OCI-LY7 (cell line): ENCODE results near the gene EEF1AKMT2. TPM values are rescaled to one million over a fixed set of nuclear protein-coding genes. Genes with fewer than 3 reads are reported as not detected.

Experiments
- BruUV-seq: library from RNA; stranded (reverse); fragments of 400-500 nt; replicated peaks from 2 replicates; lab custom pipeline; 2021; lab: Mats Ljungman, UMichigan
- CTCF ChIA-PET: fragments of 300-600 bp; sonication (Branson Sonifier 250); formaldehyde crosslinking; loops from one replicate; lab custom pipeline; 2022; ENCODE audit warnings: antibody characterized with exemption; ENCODE audit not compliant: unreplicated experiment; lab: Charles Lee
- POLR2A ChIA-PET: fragments of 300-600 bp; sonication (Branson Sonifier 250); formaldehyde crosslinking; loops from one replicate; lab custom pipeline; 2022; ENCODE audit warnings: antibody characterized with exemption; lab: Charles Lee
- DNase-seq: peaks from one replicate; pipeline ENCODE4 v3.0.0-alpha.2; 2015; ENCODE audit warnings: low spot score
- H2AFZ ChIP-seq: fragments of 200-600 bp; sonication (generic), shearing (Covaris generic); 2 replicates; pipeline ENCODE4 v1.6.1; 2014; ENCODE audit warnings: mild to moderate bottlenecking, antibody characterized with exemption, low read length, moderate library complexity
- H3K27ac ChIP-seq: fragments of 200-600 bp; sonication (generic); 2 replicates; pipeline ENCODE4 v1.5.1; 2014; ENCODE audit warnings: mixed run types, low read depth, mild to moderate bottlenecking, moderate library complexity, low read length, inconsistent platforms; ENCODE audit not compliant: poor library complexity, severe bottlenecking
- H3K36me3 ChIP-seq: fragments of 200-600 bp; sonication (generic); 2 replicates; pipeline ENCODE4 v1.6.1; 2014; ENCODE audit warnings: mild to moderate bottlenecking, antibody characterized with exemption, low read length, moderate library complexity, mixed read lengths; ENCODE audit not compliant: insufficient read depth
- H3K4me1 ChIP-seq: fragments of 200-600 bp; sonication (generic); 2 replicates; pipeline ENCODE4 v1.5.1; 2014; ENCODE audit warnings: mild to moderate bottlenecking, low read length; ENCODE audit not compliant: insufficient read depth, poor library complexity, severe bottlenecking
- H3K4me2 ChIP-seq: fragments of 200-600 bp; sonication (generic); 2 replicates; pipeline ENCODE4 v1.6.1; 2014; ENCODE audit warnings: mild to moderate bottlenecking, low read length
- H3K4me3 ChIP-seq: fragments of 200-600 bp; sonication (generic); 2 replicates; pipeline ENCODE4 v1.5.1; 2014; ENCODE audit warnings: mild to moderate bottlenecking, low read depth, low read length; ENCODE audit not compliant: poor library complexity, severe bottlenecking
- H3K79me2 ChIP-seq: fragments of 200-600 bp; sonication (generic); 2 replicates; pipeline ENCODE4 v1.6.1; 2016; ENCODE audit warnings: low read depth, mild to moderate bottlenecking, low read length, moderate library complexity, mixed read lengths; ENCODE audit not compliant: insufficient read depth
- H3K9me2 ChIP-seq: fragments of 200-600 bp; sonication (generic); 2 replicates; pipeline ENCODE4 v1.6.1; 2016; ENCODE audit warnings: mild to moderate bottlenecking, low read length, mixed read lengths; ENCODE audit not compliant: insufficient read depth
- H3K9me3 ChIP-seq: fragments of 200-600 bp; sonication (generic); 2 replicates; pipeline ENCODE4 v1.6.1; 2014; ENCODE audit warnings: mild to moderate bottlenecking, mixed run types, low read length, mixed read lengths
- H4K20me1 ChIP-seq: fragments of 200-600 bp; sonication (generic); 2 replicates; pipeline ENCODE4 v1.6.1; 2014; ENCODE audit warnings: mild to moderate bottlenecking, antibody characterized with exemption, low read length, moderate library complexity, mixed read lengths; ENCODE audit not compliant: insufficient read depth
- EZH2phosphoT487 ChIP-seq: fragments of 200-600 bp; sonication (generic); IDR thresholded peaks from 2 replicates; pipeline ENCODE4 v1.6.1; 2018; ENCODE audit warnings: low read depth, borderline replicate concordance, mild to moderate bottlenecking, mixed run types, antibody characterized with exemption, low read length, moderate library complexity, mixed read lengths
- intact Hi-C: fragments of 100-400 bp; cut with micrococcal nuclease; formaldehyde crosslinking; loops from one replicate; pipeline ENCODE4 v1.10.0; 2022; ENCODE audit not compliant: unreplicated experiment
- total RNA-seq, 2 experiments: library from RNA; depleted of rRNA in 1 of 2; stranded (reverse); fragments of >200 nt in 1 of 2; shearing (Covaris generic) in 1 of 2; gene quantifications; 2 replicates each; pipeline ENCODE4 v1.2.3, GENCODE V29; 2014 to 2022
- TF ChIP-seq, protein P1 (sequence below): fragments of 200-600 bp; sonication (generic); conservative IDR thresholded peaks from 2 replicates; pipeline ENCODE4 v1.5.1; 2014; ENCODE audit warnings: mild to moderate bottlenecking, antibody characterized with exemption, low read length, moderate library complexity, mixed read lengths

The EEF1AKMT2 gene
- total RNA-seq, 2 experiments from 2014 or later: 32.4 to 37.7 TPM

DNA sequence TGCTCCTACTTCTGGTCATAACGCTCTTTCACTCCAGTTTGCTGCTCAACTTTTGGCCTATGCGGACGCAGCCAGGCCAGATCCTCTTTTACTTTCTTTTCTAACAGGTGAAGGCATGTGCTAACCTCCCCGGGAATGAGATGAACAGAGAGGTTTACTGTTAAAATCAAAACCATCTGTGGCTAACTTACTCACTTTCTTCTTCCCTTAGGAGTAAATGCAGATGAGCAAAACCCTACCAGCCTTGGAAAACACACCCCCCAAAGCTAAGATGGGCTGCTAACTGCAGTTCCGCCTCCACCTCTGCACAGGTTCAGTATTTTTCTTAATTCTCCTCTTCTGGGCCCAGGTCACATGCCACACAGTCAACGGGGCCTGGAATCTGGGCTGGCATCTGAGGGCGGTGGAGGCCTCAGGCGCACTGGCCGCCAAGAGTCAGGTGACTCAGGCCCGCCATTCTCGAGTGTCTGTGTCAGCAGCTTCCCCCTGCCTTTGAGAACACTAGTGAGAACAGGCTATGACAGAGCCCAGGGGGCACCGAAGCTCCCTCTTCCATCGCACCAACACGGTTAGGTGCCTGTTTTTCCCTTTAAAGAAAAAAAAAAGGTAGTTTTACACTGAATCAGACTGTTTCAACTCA is 58.6 kb downstream of the EEF1AKMT2 start:
- POLR2A ChIA-PET: interaction anchor here (1.7 kb wide), 1 partner anchor 8 kb away, joined by 5 read pairs; no protein-coding TSS in a partner anchor
- Histone ChIP-seq H3K79me2 (peaks cover 98% of the 10 kb centered on the region), H3K9me2 (no peaks in the 10 kb centered on the region), H4K20me1 (peaks cover 21% of the 10 kb centered on the region; the same call in 1 of the 2 replicates), H3K36me3 (peaks cover 84% of the 10 kb centered on the region), H3K9me3 (no peaks in the 10 kb centered on the region), H3K4me3 (no peak overlapping the region), H3K4me2 (no peak overlapping the region), H2AFZ (no peak overlapping the region), H3K4me1 (peaks cover 74% of the 10 kb centered on the region), H3K27ac (no peak overlapping the region)
- CTCF ChIA-PET: no interaction called here
- no peak for TF ChIP-seq EZH2phosphoT487
- TF ChIP-seq, protein P1, sequence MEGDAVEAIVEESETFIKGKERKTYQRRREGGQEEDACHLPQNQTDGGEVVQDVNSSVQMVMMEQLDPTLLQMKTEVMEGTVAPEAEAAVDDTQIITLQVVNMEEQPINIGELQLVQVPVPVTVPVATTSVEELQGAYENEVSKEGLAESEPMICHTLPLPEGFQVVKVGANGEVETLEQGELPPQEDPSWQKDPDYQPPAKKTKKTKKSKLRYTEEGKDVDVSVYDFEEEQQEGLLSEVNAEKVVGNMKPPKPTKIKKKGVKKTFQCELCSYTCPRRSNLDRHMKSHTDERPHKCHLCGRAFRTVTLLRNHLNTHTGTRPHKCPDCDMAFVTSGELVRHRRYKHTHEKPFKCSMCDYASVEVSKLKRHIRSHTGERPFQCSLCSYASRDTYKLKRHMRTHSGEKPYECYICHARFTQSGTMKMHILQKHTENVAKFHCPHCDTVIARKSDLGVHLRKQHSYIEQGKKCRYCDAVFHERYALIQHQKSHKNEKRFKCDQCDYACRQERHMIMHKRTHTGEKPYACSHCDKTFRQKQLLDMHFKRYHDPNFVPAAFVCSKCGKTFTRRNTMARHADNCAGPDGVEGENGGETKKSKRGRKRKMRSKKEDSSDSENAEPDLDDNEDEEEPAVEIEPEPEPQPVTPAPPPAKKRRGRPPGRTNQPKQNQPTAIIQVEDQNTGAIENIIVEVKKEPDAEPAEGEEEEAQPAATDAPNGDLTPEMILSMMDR: no peak
- no peak for DNase-seq
- intact Hi-C loops: no loop called here
- BruUV-seq: no TSS peak

DNA sequence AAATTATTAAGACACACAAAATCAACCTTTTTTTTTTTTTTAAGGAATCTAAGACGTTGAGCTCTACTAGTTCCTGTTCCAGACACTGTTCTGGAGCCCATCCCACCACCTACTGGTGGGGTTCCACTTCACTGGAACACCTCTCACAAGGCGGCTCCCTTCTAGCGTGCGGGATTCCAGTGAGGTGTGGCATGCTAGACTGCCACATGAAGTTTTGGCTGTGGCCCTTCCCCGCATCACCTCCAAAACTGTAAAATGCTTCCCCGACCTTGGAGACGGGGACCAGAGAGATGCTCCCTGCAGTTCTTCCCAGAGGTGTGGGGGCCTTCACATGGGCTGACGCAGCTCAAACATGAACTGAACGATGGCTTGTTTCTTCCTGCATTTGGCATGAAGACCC is 60.1 kb downstream of the EEF1AKMT2 start:
- peaks cover 87% of the 10 kb centered on the region for H3K36me3 ChIP-seq
- no TSS peak for BruUV-seq
- H3K9me2 ChIP-seq: no peaks in the 10 kb centered on the region
- H4K20me1 ChIP-seq: peaks cover 27% of the 10 kb centered on the region; the same call in 1 of the 2 replicates
- no peak overlapping the region for H3K27ac ChIP-seq
- H3K4me3 ChIP-seq: no peak overlapping the region
- ChIA-PET CTCF (interaction anchor here (0.8 kb wide), 1 partner anchor 12 kb away, joined by 4 read pairs; no protein-coding TSS in a partner anchor), POLR2A (interaction anchor here (1.1 to 4.6 kb wide), 3 partner anchors 8 to 184 kb away, joined by 4 to 29 read pairs (median 4); no protein-coding TSS in a partner anchor)
- H3K9me3 ChIP-seq: no peaks in the 10 kb centered on the region
- no peak for DNase-seq
- no peak overlapping the region for H3K4me2 ChIP-seq
- no peak overlapping the region for H2AFZ ChIP-seq
- no peak for TF ChIP-seq EZH2phosphoT487
- TF ChIP-seq, protein P1: no peak
- peaks cover 97% of the 10 kb centered on the region for H3K79me2 ChIP-seq
- intact Hi-C loops: no loop called here
- peaks cover 65% of the 10 kb centered on the region for H3K4me1 ChIP-seq

DNA sequence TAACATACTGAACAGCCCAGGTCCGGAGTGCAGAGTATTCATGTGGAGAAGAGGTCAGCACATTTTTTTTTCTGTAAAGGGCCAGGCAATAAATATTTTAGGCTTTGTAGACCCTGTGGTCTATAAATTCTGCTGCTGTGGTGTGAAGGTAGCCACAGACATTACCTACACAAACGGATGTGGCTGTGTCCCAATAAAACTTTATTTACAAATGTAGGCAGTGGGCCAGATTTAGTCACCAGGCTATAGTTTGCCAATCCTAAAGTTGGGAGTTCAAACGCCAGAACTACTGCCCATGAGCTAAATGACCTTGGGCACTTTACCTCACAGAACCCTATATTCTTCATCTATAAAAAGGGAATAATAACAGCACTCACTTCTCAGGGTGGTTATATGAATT is 60.9 kb downstream of the EEF1AKMT2 start:
- H3K79me2 ChIP-seq: peaks cover 97% of the 10 kb centered on the region
- H4K20me1 ChIP-seq: peaks cover 35% of the 10 kb centered on the region; the same call in 1 of the 2 replicates
- TF ChIP-seq EZH2phosphoT487: no peak
- TF ChIP-seq, protein P1: no peak
- no peaks in the 10 kb centered on the region for H3K9me2 ChIP-seq
- no peak overlapping the region for H3K27ac ChIP-seq
- intact Hi-C loops: no loop called here
- H3K36me3 ChIP-seq: peaks cover 87% of the 10 kb centered on the region
- ChIA-PET POLR2A (interaction anchor here (1.1 to 4.6 kb wide), 3 partner anchors 8 to 183 kb away, joined by 4 to 29 read pairs (median 4); no protein-coding TSS in a partner anchor), CTCF (interaction anchor here (0.6 kb wide), 1 partner anchor 12 kb away, joined by 6 read pairs; no protein-coding TSS in a partner anchor)
- peaks cover 64% of the 10 kb centered on the region for H3K4me1 ChIP-seq
- BruUV-seq: no TSS peak
- H3K4me2 ChIP-seq: no peak overlapping the region
- H3K9me3 ChIP-seq: no peaks in the 10 kb centered on the region
- no peak for DNase-seq
- no peak overlapping the region for H2AFZ ChIP-seq
- H3K4me3 ChIP-seq: no peak overlapping the region
